Spinal cord (tissue), 10 donors: ENCODE measurements around the gene SOX8. TPM values are rescaled to one million over a fixed set of nuclear protein-coding genes. Genes with fewer than 3 reads are reported as not detected.
"Not testable (repeated sequence)": the region's sequence is repeated elsewhere in the genome, so short reads cannot be mapped to it uniquely, and the experiment has no call there.

Source experiments
- DNase-seq, 6 donors: peaks; one replicate each; pipeline versions ENCODE4 v3.0.0 to v3.0.0-alpha.2; 2013 to 2015; ENCODE audit warnings: low spot score in 6 of 6, low read depth in 4 of 6
- H3K27ac ChIP-seq: one replicate; pipeline ENCODE4 v1.5.1; 2013; ENCODE audit warnings: low read depth, low read length, control low read depth
- H3K27me3 ChIP-seq: one replicate; pipeline ENCODE4 v1.6.1; 2013; ENCODE audit warnings: low read length; ENCODE audit not compliant: control insufficient read depth, insufficient read depth
- H3K36me3 ChIP-seq: one replicate; pipeline ENCODE4 v1.6.1; 2013; ENCODE audit warnings: low read length; ENCODE audit not compliant: control insufficient read depth, insufficient read depth
- H3K4me1 ChIP-seq: one replicate; pipeline ENCODE4 v1.6.1; 2013; ENCODE audit warnings: low read length; ENCODE audit not compliant: control insufficient read depth, insufficient read depth
- H3K4me3 ChIP-seq: one replicate; pipeline ENCODE4 v1.5.1; 2013; ENCODE audit warnings: low read depth, low read length, control low read depth
- H3K9me3 ChIP-seq: one replicate; pipeline ENCODE4 v1.6.1; 2013; ENCODE audit warnings: low read length; ENCODE audit not compliant: control insufficient read depth, insufficient read depth
- WGBS: methylation state at CpG from one replicate; pipeline ENCODE4 v1.1.5; 2013; ENCODE audit warnings: missing lambda C conversion rate; ENCODE audit not compliant: insufficient coverage; 5-methylcytosine and 5-hydroxymethylcytosine counted together
- polyA plus RNA-seq, 2 donors: library from polyadenylated mRNA; unstranded; fragments of 120-200 nt; gene quantifications; one replicate each; pipeline ENCODE4 v1.2.1, GENCODE V29; 2013; ENCODE audit not compliant: insufficient read length in 2 of 2
- total RNA-seq, 2 donors: library from RNA; depleted of rRNA in 1 of 2; stranded (reverse); fragments of 120-200 nt in 1 of 2; fragments of >200 nt in 1 of 2; gene quantifications; one replicate each; pipeline versions ENCODE4 v1.2.3 to v1.2.4, GENCODE V29; 2013 to 2014
- donor health status: healthy.

Gene SOX8
- total and polyA plus RNA-seq, 4 donors, result 61.3 to 200 (median 115) TPM

- H3K27me3 ChIP-seq, result no peaks in the 10 kb centered on the region
- 91% methylated on average over 10 of the region's 17 CpGs for WGBS
- DNase-seq, result no peak
- peaks cover 50% of the 10 kb centered on the region for H3K36me3 ChIP-seq
- H3K4me1 ChIP-seq, result no peaks in the 10 kb centered on the region
- peaks cover 14% of the 10 kb centered on the region for H3K9me3 ChIP-seq
- H3K4me3 ChIP-seq, result no peak overlapping the region
- H3K27ac ChIP-seq, result no peak overlapping the region
Observed at GRCh38 chr16:939941-940340, 41.6 kb upstream of the SOX8 start.

- Histone ChIP-seq H3K9me3 (peaks cover 14% of the 10 kb centered on the region), H3K4me3 (no peak overlapping the region), H3K4me1 (peaks cover 9% of the 10 kb centered on the region), H3K27me3 (no peaks in the 10 kb centered on the region), H3K27ac (no peak overlapping the region), H3K36me3 (peaks cover 51% of the 10 kb centered on the region)
- no peak for DNase-seq
- WGBS, result 82% methylated on average over 4 of the region's 4 CpGs
Observed at GRCh38 chr16:942436-943060, 39.0 kb upstream of the SOX8 start.

GRCh38 chr16:943971-944370, 37.6 kb upstream of the SOX8 start:
- H3K36me3 ChIP-seq, result peaks cover 43% of the 10 kb centered on the region
- DNase-seq, result no peak
- WGBS, result 94% methylated on average over 3 of the region's 5 CpGs

GRCh38 chr16:945271-946047, 36.1 kb upstream of the SOX8 start:
- H3K36me3 ChIP-seq, result peaks cover 29% of the 10 kb centered on the region
- no peak overlapping the region for H3K4me3 ChIP-seq
- H3K27me3 ChIP-seq, result no peaks in the 10 kb centered on the region
- 81% methylated on average over 8 of the region's 10 CpGs for WGBS
- no peak for DNase-seq
- H3K4me1 ChIP-seq, result peaks cover 10% of the 10 kb centered on the region
- H3K9me3 ChIP-seq, result peaks cover 14% of the 10 kb centered on the region
- no peak overlapping the region for H3K27ac ChIP-seq

More at GRCh38 chr16:943971-944370, 37.6 kb upstream of the SOX8 start:
- Histone ChIP-seq H3K4me1 (peaks cover 10% of the 10 kb centered on the region), H3K9me3 (peaks cover 14% of the 10 kb centered on the region), H3K27me3 (no peaks in the 10 kb centered on the region), H3K27ac (no peak overlapping the region), H3K4me3 (no peak overlapping the region)

- Histone ChIP-seq H3K36me3 (peaks cover 29% of the 10 kb centered on the region), H3K9me3 (peaks cover 12% of the 10 kb centered on the region), H3K27me3 (no peaks in the 10 kb centered on the region), H3K4me3 (no peak overlapping the region), H3K4me1 (peaks cover 10% of the 10 kb centered on the region), H3K27ac (no peak overlapping the region)
- no peak for DNase-seq
- 92% methylated on average over 7 of the region's 8 CpGs for whole genome bisulfite sequencing
Observed at GRCh38 chr16:946048-946395, 35.5 kb upstream of the SOX8 start.

GRCh38 chr16:947255-947921, 34.2 kb upstream of the SOX8 start:
- Histone ChIP-seq H3K27me3 (no peaks in the 10 kb centered on the region), H3K4me3 (no peak overlapping the region), H3K9me3 (peaks cover 2% of the 10 kb centered on the region), H3K4me1 (peaks cover 10% of the 10 kb centered on the region), H3K36me3 (peaks cover 36% of the 10 kb centered on the region), H3K27ac (no peak overlapping the region)
- WGBS, result 56% methylated on average over 19 of the region's 21 CpGs
- peak in 1 of 6 donors; percentile 38 for DNase-seq

- WGBS, result 44% methylated on average over 17 of the region's 17 CpGs
- H3K4me1 ChIP-seq, DNase-seq, H3K4me3 ChIP-seq, H3K9me3 ChIP-seq, H3K27me3 ChIP-seq, H3K27ac ChIP-seq: not testable (repeated sequence)
- peaks cover 39% of the 10 kb centered on the region for H3K36me3 ChIP-seq
Observed at GRCh38 chr16:947922-948303, 33.7 kb upstream of the SOX8 start.

- H3K27me3 ChIP-seq, H3K9me3 ChIP-seq, DNase-seq, H3K27ac ChIP-seq, H3K4me3 ChIP-seq, H3K4me1 ChIP-seq: not testable (repeated sequence)
- H3K36me3 ChIP-seq, result peaks cover 43% of the 10 kb centered on the region
- WGBS, result 59% methylated on average over 5 of the region's 18 CpGs
Observed at GRCh38 chr16:948767-949166, 32.8 kb upstream of the SOX8 start.

- H3K4me1 ChIP-seq, H3K9me3 ChIP-seq, H3K27ac ChIP-seq, H3K4me3 ChIP-seq, H3K27me3 ChIP-seq: not testable (repeated sequence)
- peak in 1 of 6 donors; percentile 69 for DNase-seq
- WGBS, result 56% methylated on average over 22 of the region's 27 CpGs
- peaks cover 46% of the 10 kb centered on the region for H3K36me3 ChIP-seq
Observed at GRCh38 chr16:950733-951573, 30.6 kb upstream of the SOX8 start.
